HEK293 (cell line): ENCODE results near the gene NECTIN2.

Experiments used
- CTCF ChIA-PET: fragments of 350-600 bp; formaldehyde crosslinking; extraction: SDS; loops from one replicate; lab custom pipeline; 2021; ENCODE audit warnings: antibody characterized with exemption; lab: Yijun Ruan, JAX
- POLR2A ChIA-PET: fragments of 300-600 bp; formaldehyde crosslinking; extraction: SDS; loops from one replicate; lab custom pipeline; 2020; ENCODE audit warnings: antibody characterized with exemption, inconsistent platforms; lab: Yijun Ruan, JAX
- H3K27ac ChIP-seq: fragments of 200-500 bp; sonication (Bioruptor generic); 2 replicates; pipeline ENCODE4 v1.5.1; 2014; ENCODE audit warnings: low read depth, low read length, control low read depth, inconsistent platforms; ENCODE audit errors: extremely low read depth
- H3K36me3 ChIP-seq, 2 experiments: fragments of 200-500 bp in 1 of 2; sonication (Bioruptor generic) in 1 of 2; 1 replicate in 1 of 2; 2 replicates in 1 of 2; pipeline ENCODE4 v1.5.1; 2014 to 2017; ENCODE audit warnings: inconsistent platforms in 2 of 2, low read length in 2 of 2; ENCODE audit not compliant: control insufficient read depth in 2 of 2, insufficient read depth in 1 of 2
- H3K4me1 ChIP-seq: fragments of 200-500 bp; sonication (Bioruptor generic); 2 replicates; pipeline ENCODE4 v1.5.1; 2014; ENCODE audit warnings: mild to moderate bottlenecking, low read length, inconsistent platforms; ENCODE audit not compliant: control insufficient read depth, insufficient read depth
- H3K4me3 ChIP-seq: 2 replicates; pipeline ENCODE4 v1.5.1; 2011; ENCODE audit warnings: low read depth, mild to moderate bottlenecking, control low read depth, low read length, moderate library complexity
- H3K9me3 ChIP-seq: fragments of 200-500 bp; sonication (Bioruptor generic); 2 replicates; pipeline ENCODE4 v1.5.1; 2014; ENCODE audit warnings: low read depth, low read length, inconsistent platforms; ENCODE audit not compliant: control insufficient read depth, insufficient read depth
- GFI1B ChIP-seq: fragments of 450-650 bp; formaldehyde crosslinking; IDR thresholded peaks from 2 replicates; pipeline ENCODE4 v1.5.1; 2016; ENCODE audit warnings: missing biosample characterization, missing genetic modification characterization
- HOXD13 ChIP-seq: sonication (generic); formaldehyde crosslinking; IDR thresholded peaks from 2 replicates; pipeline ENCODE4 v1.8.0; 2022; ENCODE audit warnings: missing genetic modification reagents, borderline replicate concordance
- IKZF3 ChIP-seq: fragments of 450-650 bp; IDR thresholded peaks from 2 replicates; pipeline ENCODE4 v1.5.0; 2018; ENCODE audit warnings: missing biosample characterization, mild to moderate bottlenecking, missing genetic modification characterization, moderate library complexity
- KLF17 ChIP-seq: fragments of 450-650 bp; formaldehyde crosslinking; IDR thresholded peaks from 2 replicates; pipeline ENCODE4 v1.5.1; 2016; ENCODE audit warnings: missing biosample characterization, missing genetic modification characterization
- KLF8 ChIP-seq: fragments of 450-650 bp; formaldehyde crosslinking; IDR thresholded peaks from 2 replicates; pipeline ENCODE4 v1.5.1; 2016; ENCODE audit warnings: missing biosample characterization, missing genetic modification characterization
- PBX3 ChIP-seq: sonication (generic); formaldehyde crosslinking; IDR thresholded peaks from 2 replicates; pipeline ENCODE4 v1.8.1; 2022; ENCODE audit warnings: mild to moderate bottlenecking, moderate library complexity, missing genetic modification reagents
- PRDM2 ChIP-seq: fragments of 450-650 bp; formaldehyde crosslinking; IDR thresholded peaks from 2 replicates; pipeline ENCODE4 v1.5.1; 2016; ENCODE audit warnings: missing biosample characterization, missing genetic modification characterization, borderline replicate concordance
- REST ChIP-seq: fragments of 450-650 bp; formaldehyde crosslinking; IDR thresholded peaks from 2 replicates; pipeline ENCODE4 v1.5.1; 2016; ENCODE audit warnings: missing biosample characterization, missing genetic modification characterization
- YY2 ChIP-seq: fragments of 450-650 bp; formaldehyde crosslinking; IDR thresholded peaks from 2 replicates; pipeline ENCODE4 v1.5.1; 2016; ENCODE audit warnings: missing biosample characterization, missing genetic modification characterization
- ZFP3 ChIP-seq: fragments of 450-650 bp; formaldehyde crosslinking; IDR thresholded peaks from 2 replicates; pipeline ENCODE4 v1.5.1; 2016; ENCODE audit warnings: low read depth, missing biosample characterization, missing genetic modification characterization
- ZNF114 ChIP-seq: fragments of 450-650 bp; formaldehyde crosslinking; IDR thresholded peaks from 2 replicates; pipeline ENCODE4 v1.5.0; 2017; ENCODE audit warnings: missing biosample characterization, missing genetic modification characterization
- ZNF202 ChIP-seq: fragments of 450-650 bp; formaldehyde crosslinking; IDR thresholded peaks from 2 replicates; pipeline ENCODE4 v1.5.1; 2016; ENCODE audit warnings: missing biosample characterization, missing genetic modification characterization, borderline replicate concordance
- ZNF280C ChIP-seq: fragments of 450-650 bp; formaldehyde crosslinking; IDR thresholded peaks from 2 replicates; pipeline ENCODE4 v1.5.1; 2016; ENCODE audit warnings: missing biosample characterization, missing genetic modification characterization
- ZNF391 ChIP-seq: fragments of 450-650 bp; formaldehyde crosslinking; IDR thresholded peaks from 2 replicates; pipeline ENCODE4 v1.5.1; 2016; ENCODE audit warnings: low read depth, missing biosample characterization, missing genetic modification characterization, borderline replicate concordance
- ZNF48 ChIP-seq: fragments of 450-650 bp; formaldehyde crosslinking; IDR thresholded peaks from 2 replicates; pipeline ENCODE4 v1.5.1; 2016; ENCODE audit warnings: missing biosample characterization, missing genetic modification characterization
- ZNF529 ChIP-seq: fragments of 450-650 bp; formaldehyde crosslinking; IDR thresholded peaks from 2 replicates; pipeline ENCODE4 v1.5.1; 2017; ENCODE audit warnings: missing genetic modification characterization, missing biosample characterization; ENCODE audit not compliant: insufficient replicate concordance
- ZNF626 ChIP-seq: fragments of 450-650 bp; sonication (Bioruptor Pico); formaldehyde crosslinking; IDR thresholded peaks from 2 replicates; pipeline ENCODE4 v1.5.1; 2018; ENCODE audit warnings: missing biosample characterization, missing genetic modification characterization, inconsistent platforms
- ZNF677 ChIP-seq: fragments of 450-650 bp; IDR thresholded peaks from 2 replicates; pipeline ENCODE4 v1.5.0; 2018; ENCODE audit warnings: missing biosample characterization, mild to moderate bottlenecking, missing genetic modification characterization, moderate library complexity
- ZNF791 ChIP-seq: fragments of 450-650 bp; formaldehyde crosslinking; IDR thresholded peaks from 2 replicates; pipeline ENCODE4 v1.5.1; 2016; ENCODE audit warnings: missing biosample characterization, missing genetic modification characterization
- TF ChIP-seq, protein P1 (sequence below): fragments of 450-650 bp; formaldehyde crosslinking; IDR thresholded peaks from 2 replicates; pipeline ENCODE4 v1.5.1; 2017; ENCODE audit warnings: missing biosample characterization, missing genetic modification characterization

Gene NECTIN2

DNA sequence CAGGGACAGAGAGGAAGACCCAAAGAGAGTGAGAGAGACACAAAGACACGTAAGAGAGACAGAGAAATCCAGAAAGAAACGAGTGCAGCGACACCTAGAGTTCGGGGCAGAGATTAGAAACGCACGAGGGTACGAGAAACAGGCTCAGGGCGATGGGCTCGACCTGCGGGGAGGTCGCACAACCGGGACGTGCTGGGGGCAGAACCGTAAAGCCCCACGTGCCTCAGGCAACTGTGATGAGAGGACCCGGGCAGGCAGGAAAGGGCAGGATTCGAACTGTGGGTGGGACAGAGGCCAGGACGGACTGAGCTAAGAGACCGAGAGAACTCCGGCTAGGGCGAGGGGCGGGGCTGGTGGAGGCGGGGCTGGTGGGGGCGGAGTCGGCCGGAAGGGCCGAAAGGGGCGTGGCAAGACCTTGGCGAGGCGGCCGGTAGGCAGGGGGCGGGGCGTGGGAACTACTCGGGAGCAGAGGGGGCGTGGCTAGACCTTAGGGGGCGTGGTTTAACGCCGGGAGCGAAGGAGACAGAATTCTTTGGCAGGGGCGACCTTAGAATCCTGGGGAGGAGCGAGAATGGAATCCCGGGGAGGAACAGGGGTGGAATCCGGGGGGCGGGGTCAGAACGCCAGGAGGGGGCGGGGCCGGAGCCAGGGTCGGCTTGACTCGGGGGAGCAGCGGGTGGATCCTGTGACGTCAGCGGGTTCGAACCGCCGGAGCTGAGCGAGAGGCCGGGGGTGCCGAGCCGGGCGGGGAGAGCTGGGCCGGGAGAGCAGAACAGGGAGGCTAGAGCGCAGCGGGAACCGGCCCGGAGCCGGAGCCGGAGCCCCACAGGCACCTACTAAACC is at the start of gene NECTIN2:
Gene NECTIN2, plus strand, starts transcription at position 686 of the 843 bp plus-strand sequence. CDS start 229 bp downstream, outside the sequence.
- Histone ChIP-seq H3K27ac (peak within 1 kb of the TSS; percentile 93), H3K9me3 (no peaks in the 10 kb centered on the region), H3K36me3 (no peaks in the 10 kb centered on the region), H3K4me1 (peaks cover 25% of the 10 kb centered on the region), H3K4me3 (peak within 1 kb of the TSS; percentile 85)
- ChIA-PET POLR2A (interaction anchor here (0.6 to 2.2 kb wide), 14 partner anchors 20 to 332 kb away, joined by 3 to 15 read pairs (median 4); partner anchors contain the start of genes BCAM, BLOC1S3, TOMM40 and TRAPPC6A), CTCF (interaction anchor here (0.5 to 1.4 kb wide), 16 partner anchors 38 to 130 kb away, joined by 3 to 7 read pairs (median 4); partner anchors contain the start of gene CLPTM1)
- no peak for TF ChIP-seq ZNF529 (tag by site-specific recombination)
- peak; percentile 97 for TF ChIP-seq IKZF3 (tag by site-specific recombination)
- TF ChIP-seq KLF17 (tag by site-specific recombination) = peak; percentile 62; the same call in 1 of the 2 replicates
- TF ChIP-seq YY2 (tag by site-specific recombination) = no peak
- TF ChIP-seq GFI1B = no peak
- TF ChIP-seq ZNF114 = no peak
- TF ChIP-seq ZFP3 = 0 out of 2 replicates have a peak, but pooled peaks have one; percentile 32
- TF ChIP-seq ZNF202 (tag by site-specific recombination) = no peak
- TF ChIP-seq, protein P1, sequence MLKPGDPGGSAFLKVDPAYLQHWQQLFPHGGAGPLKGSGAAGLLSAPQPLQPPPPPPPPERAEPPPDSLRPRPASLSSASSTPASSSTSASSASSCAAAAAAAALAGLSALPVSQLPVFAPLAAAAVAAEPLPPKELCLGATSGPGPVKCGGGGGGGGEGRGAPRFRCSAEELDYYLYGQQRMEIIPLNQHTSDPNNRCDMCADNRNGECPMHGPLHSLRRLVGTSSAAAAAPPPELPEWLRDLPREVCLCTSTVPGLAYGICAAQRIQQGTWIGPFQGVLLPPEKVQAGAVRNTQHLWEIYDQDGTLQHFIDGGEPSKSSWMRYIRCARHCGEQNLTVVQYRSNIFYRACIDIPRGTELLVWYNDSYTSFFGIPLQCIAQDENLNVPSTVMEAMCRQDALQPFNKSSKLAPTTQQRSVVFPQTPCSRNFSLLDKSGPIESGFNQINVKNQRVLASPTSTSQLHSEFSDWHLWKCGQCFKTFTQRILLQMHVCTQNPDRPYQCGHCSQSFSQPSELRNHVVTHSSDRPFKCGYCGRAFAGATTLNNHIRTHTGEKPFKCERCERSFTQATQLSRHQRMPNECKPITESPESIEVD = no peak
- no peak for TF ChIP-seq ZNF677 (tag by site-specific recombination)
- peak; percentile 85 for TF ChIP-seq KLF8 (tag by site-specific recombination)
- no peak for TF ChIP-seq ZNF626
- TF ChIP-seq ZNF48 = no peak
- no peak for TF ChIP-seq PBX3 (CRISPR knock-in tag)
- TF ChIP-seq PRDM2 (tag by site-specific recombination) = no peak
- TF ChIP-seq HOXD13 = no peak
- TF ChIP-seq ZNF791 (tag by site-specific recombination) = no peak
- no peak for TF ChIP-seq REST (tag by site-specific recombination)
- no peak for TF ChIP-seq ZNF280C (tag by site-specific recombination)
- TF ChIP-seq ZNF391 = no peak; the same call in 1 of the 2 replicates
